ENCODE results near the gene CDKN1A. TPM values are rescaled to one million over a fixed set of nuclear protein-coding genes. Genes with fewer than 3 reads are reported as not detected.
A peak's percentile ranks its signal among the peaks of the same experiment; 100 is the strongest.
"Not testable (repeated sequence)": the region's sequence is repeated elsewhere in the genome, so short reads cannot be mapped to it uniquely, and the experiment has no call there.

The CDKN1A gene
- total and polyA plus RNA-seq, 2 donors from 2014 or later: 46.4 to 66.2 TPM

DNA sequence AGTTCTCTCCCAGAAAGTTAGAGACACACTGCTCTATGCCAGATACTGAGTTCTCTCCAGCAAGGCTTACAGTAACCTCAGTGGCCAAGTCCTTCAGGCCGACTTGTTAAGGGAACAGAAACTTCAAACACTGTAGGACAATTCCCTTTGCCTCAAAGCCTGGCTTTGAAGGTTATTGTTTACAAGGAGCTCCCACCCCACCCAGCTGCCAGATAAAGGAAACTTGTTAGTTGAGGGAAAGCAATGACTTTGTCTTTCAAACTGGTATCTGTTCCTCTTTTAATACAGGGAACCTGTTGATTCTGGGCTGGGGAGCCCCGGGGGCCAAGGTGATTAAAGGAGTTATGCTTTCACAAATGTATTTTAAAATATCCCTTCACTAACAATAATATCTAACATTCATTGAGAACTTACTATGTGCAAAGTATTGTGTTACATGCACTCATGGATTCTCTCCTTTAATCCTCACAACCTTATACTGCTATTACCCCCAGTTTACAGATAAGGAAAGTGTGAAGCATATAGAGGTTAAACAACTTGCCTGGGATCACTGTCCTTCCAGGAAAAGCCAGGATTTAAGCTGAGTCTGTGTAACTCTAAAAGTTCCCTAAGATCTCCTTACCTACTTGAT, 27.6 kb upstream of the CDKN1A start:
- no peak for FAIRE-seq

GRCh38 chr6:36651659-36652379, 26.7 kb upstream of the CDKN1A start:
- H3K9ac ChIP-seq (ENCODE audit: low read length in 3 of 3): no peak overlapping the region
- H3K4me3 ChIP-seq (ENCODE audit: low read length in 3 of 3): no peak overlapping the region
- H3K36me3 ChIP-seq (ENCODE audit: control insufficient read depth in 2 of 3, insufficient read depth in 3 of 3, low read length in 3 of 3): no peaks in the 10 kb centered on the region
- no peak overlapping the region for H3K27ac ChIP-seq (ENCODE audit: low read depth in 2 of 2, low read length in 2 of 2)
- DNase-seq (peak in 1 of 5 donors; percentile 13), FAIRE-seq (no peak)
- H3K4me1 ChIP-seq (ENCODE audit: control insufficient read depth in 2 of 3, insufficient read depth in 2 of 3, low read depth in 1 of 3, low read length in 3 of 3): no peaks in the 10 kb centered on the region
- no peaks in the 10 kb centered on the region for H3K27me3 ChIP-seq (ENCODE audit: control insufficient read depth, insufficient read depth, low read length)
- TF ChIP-seq, protein P1, sequence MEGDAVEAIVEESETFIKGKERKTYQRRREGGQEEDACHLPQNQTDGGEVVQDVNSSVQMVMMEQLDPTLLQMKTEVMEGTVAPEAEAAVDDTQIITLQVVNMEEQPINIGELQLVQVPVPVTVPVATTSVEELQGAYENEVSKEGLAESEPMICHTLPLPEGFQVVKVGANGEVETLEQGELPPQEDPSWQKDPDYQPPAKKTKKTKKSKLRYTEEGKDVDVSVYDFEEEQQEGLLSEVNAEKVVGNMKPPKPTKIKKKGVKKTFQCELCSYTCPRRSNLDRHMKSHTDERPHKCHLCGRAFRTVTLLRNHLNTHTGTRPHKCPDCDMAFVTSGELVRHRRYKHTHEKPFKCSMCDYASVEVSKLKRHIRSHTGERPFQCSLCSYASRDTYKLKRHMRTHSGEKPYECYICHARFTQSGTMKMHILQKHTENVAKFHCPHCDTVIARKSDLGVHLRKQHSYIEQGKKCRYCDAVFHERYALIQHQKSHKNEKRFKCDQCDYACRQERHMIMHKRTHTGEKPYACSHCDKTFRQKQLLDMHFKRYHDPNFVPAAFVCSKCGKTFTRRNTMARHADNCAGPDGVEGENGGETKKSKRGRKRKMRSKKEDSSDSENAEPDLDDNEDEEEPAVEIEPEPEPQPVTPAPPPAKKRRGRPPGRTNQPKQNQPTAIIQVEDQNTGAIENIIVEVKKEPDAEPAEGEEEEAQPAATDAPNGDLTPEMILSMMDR (IDR thresholded peaks at IDR 0.05; ENCODE audit: borderline replicate concordance, extremely low read depth, insufficient read depth): no peak
- intact Hi-C loops (cut with DNase I): no loop called here
- no peaks in the 10 kb centered on the region for H3K9me3 ChIP-seq (ENCODE audit: control insufficient read depth in 2 of 3, insufficient read depth in 1 of 3, low read length in 3 of 3)

More for the DNA sequence above, 27.6 kb upstream of the CDKN1A start:
- H3K9ac ChIP-seq (ENCODE audit: low read length in 3 of 3): no peak overlapping the region
- H3K4me3 ChIP-seq (ENCODE audit: low read length in 3 of 3): no peak overlapping the region
- TF ChIP-seq, protein P1 (IDR thresholded peaks at IDR 0.05; ENCODE audit: borderline replicate concordance, extremely low read depth, insufficient read depth): no peak
- no peaks in the 10 kb centered on the region for H3K36me3 ChIP-seq (ENCODE audit: control insufficient read depth in 2 of 3, insufficient read depth in 3 of 3, low read length in 3 of 3)
- DNase-seq: peak in 1 of 5 donors; percentile 10
- no peaks in the 10 kb centered on the region for H3K27me3 ChIP-seq (ENCODE audit: control insufficient read depth, insufficient read depth, low read length)
- H3K4me1 ChIP-seq (ENCODE audit: control insufficient read depth in 2 of 3, insufficient read depth in 2 of 3, low read depth in 1 of 3, low read length in 3 of 3): no peaks in the 10 kb centered on the region
- no peaks in the 10 kb centered on the region for H3K9me3 ChIP-seq (ENCODE audit: control insufficient read depth in 2 of 3, insufficient read depth in 1 of 3, low read length in 3 of 3)
- intact Hi-C loops (cut with DNase I): no loop called here
- no peak overlapping the region for H3K27ac ChIP-seq (ENCODE audit: low read depth in 2 of 2, low read length in 2 of 2)

DNA sequence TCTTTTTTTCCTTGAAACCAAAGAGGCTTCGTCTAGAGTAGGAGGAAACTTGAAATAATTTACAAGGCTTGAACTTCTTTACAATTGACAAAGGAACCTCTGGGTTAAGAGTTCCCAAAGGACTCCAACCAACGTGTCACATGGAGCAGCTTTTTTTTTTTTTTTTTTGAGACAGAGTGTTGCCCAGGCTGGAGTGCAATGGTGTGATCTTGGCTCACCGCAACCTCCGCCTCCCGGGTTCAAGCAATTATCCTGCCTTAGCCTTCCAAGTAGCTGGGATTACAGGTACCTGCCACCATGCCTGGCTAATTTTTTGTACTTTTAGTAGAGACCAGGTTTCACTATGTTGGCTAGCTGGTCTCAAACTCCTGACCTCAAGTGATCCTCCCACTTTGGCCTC, 24.0 kb upstream of the CDKN1A start:
- H3K27me3 ChIP-seq (ENCODE audit: control insufficient read depth, insufficient read depth, low read length); H3K4me1 ChIP-seq (ENCODE audit: control insufficient read depth in 2 of 3, insufficient read depth in 2 of 3, low read depth in 1 of 3, low read length in 3 of 3); H3K9ac ChIP-seq (ENCODE audit: low read length in 3 of 3); intact Hi-C loops (cut with DNase I); FAIRE-seq; DNase-seq; H3K4me3 ChIP-seq (ENCODE audit: low read length in 3 of 3); H3K9me3 ChIP-seq (ENCODE audit: control insufficient read depth in 2 of 3, insufficient read depth in 1 of 3, low read length in 3 of 3); H3K27ac ChIP-seq (ENCODE audit: low read depth in 2 of 2, low read length in 2 of 2); H3K36me3 ChIP-seq (ENCODE audit: control insufficient read depth in 2 of 3, insufficient read depth in 3 of 3, low read length in 3 of 3): not testable (repeated sequence)

DNA sequence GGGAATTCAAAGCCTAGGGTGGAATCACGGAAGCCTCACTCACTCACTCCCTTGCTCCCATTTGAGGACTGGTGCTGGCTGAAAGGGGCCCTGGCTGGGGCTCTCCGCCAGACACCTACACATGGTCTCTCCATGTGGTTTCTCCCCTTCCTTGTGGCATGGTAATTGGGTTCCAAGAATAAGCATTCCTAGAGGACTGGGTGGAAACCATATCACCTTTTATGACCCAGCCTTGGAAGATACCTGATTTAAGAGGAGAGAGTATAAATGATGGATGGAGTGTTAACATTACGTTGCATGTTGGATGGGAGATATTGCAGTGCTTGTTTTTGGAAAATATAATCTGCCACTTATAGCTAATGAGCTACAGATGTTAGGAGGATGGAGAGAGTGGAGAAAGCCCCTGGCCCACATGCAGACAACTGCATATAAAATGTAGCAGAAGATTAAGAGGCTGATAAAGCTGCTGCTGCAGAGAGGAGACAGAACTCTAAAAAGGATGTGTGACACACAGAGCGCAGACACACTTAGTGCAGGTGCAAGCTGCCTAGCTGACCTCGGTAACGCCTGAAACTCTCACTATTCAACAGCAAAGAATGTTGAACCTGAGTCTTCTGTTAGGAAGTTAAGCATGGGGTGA, 23.3 kb upstream of the CDKN1A start:
- no peak overlapping the region for H3K9ac ChIP-seq (ENCODE audit: low read length in 3 of 3)
- no peak overlapping the region for H3K4me3 ChIP-seq (ENCODE audit: low read length in 3 of 3)
- H3K36me3 ChIP-seq (ENCODE audit: control insufficient read depth in 2 of 3, insufficient read depth in 3 of 3, low read length in 3 of 3): no peaks in the 10 kb centered on the region
- TF ChIP-seq, protein P1 (IDR thresholded peaks at IDR 0.05; ENCODE audit: borderline replicate concordance, extremely low read depth, insufficient read depth): no peak
- DNase-seq: no peak
- no peaks in the 10 kb centered on the region for H3K9me3 ChIP-seq (ENCODE audit: control insufficient read depth in 2 of 3, insufficient read depth in 1 of 3, low read length in 3 of 3)
- no peaks in the 10 kb centered on the region for H3K27me3 ChIP-seq (ENCODE audit: control insufficient read depth, insufficient read depth, low read length)
- intact Hi-C loops (cut with DNase I): no loop called here
- no peaks in the 10 kb centered on the region for H3K4me1 ChIP-seq (ENCODE audit: control insufficient read depth in 2 of 3, insufficient read depth in 2 of 3, low read depth in 1 of 3, low read length in 3 of 3)
- FAIRE-seq: no peak
- no peak overlapping the region for H3K27ac ChIP-seq (ENCODE audit: low read depth in 2 of 2, low read length in 2 of 2)

Data from kidney (tissue), 14 donors.